Muscle of leg (tissue), 11 donors: ENCODE results near the gene PTCD3. TPM values are rescaled to one million over a fixed set of nuclear protein-coding genes. Genes with fewer than 3 reads are reported as not detected.

ENCODE experiments used
- DNase-seq: peaks from one replicate; pipeline ENCODE4 v3.0.0; 2013
- H3K27ac ChIP-seq: one replicate; pipeline ENCODE4 v1.5.1; 2013; ENCODE audit warnings: mild to moderate bottlenecking, low read length, control low read depth
- H3K27me3 ChIP-seq: one replicate; pipeline ENCODE4 v1.6.1; 2013; ENCODE audit warnings: low read length; ENCODE audit not compliant: control insufficient read depth, insufficient read depth
- H3K36me3 ChIP-seq: one replicate; pipeline ENCODE4 v1.6.1; 2013; ENCODE audit warnings: low read length; ENCODE audit not compliant: control insufficient read depth, insufficient read depth
- H3K4me1 ChIP-seq: one replicate; pipeline ENCODE4 v1.6.1; 2013; ENCODE audit warnings: low read length; ENCODE audit not compliant: control insufficient read depth, insufficient read depth
- H3K4me3 ChIP-seq: one replicate; pipeline ENCODE4 v1.5.1; 2013; ENCODE audit warnings: low read length, control low read depth
- H3K9me3 ChIP-seq: replicated peaks from 2 replicates; pipeline ENCODE4 v1.6.1; 2013; ENCODE audit warnings: low read depth, low read length; ENCODE audit not compliant: control insufficient read depth
- WGBS: methylation state at CpG from one replicate; pipeline ENCODE4 v1.1.5; 2013; ENCODE audit warnings: missing lambda C conversion rate; ENCODE audit not compliant: insufficient coverage; 5-methylcytosine and 5-hydroxymethylcytosine counted together
- polyA plus RNA-seq, 8 donors: library from polyadenylated mRNA; unstranded; fragments of 120-200 nt; gene quantifications; one replicate each; pipeline versions ENCODE4 v1.2.1 to v1.2.3, GENCODE V29; 2013; ENCODE audit warnings: inconsistent platforms in 1 of 8, low replicate concordance in 1 of 8; ENCODE audit not compliant: insufficient read length in 8 of 8, insufficient read depth in 1 of 8
- total RNA-seq: library from RNA; stranded (reverse); fragments of 120-200 nt; gene quantifications from one replicate; pipeline ENCODE4 v1.2.4, GENCODE V29; 2013

Gene PTCD3
- total and polyA plus RNA-seq, 9 donors, result 56.9 to 88.6 (median 66.8) TPM

GRCh38 chr2:86142436-86143257 is 36.6 kb downstream of the PTCD3 start:
- Histone ChIP-seq H3K27me3 (no peaks in the 10 kb centered on the region), H3K36me3 (peaks cover 69% of the 10 kb centered on the region), H3K4me3 (no peak overlapping the region), H3K27ac (no peak overlapping the region), H3K4me1 (no peaks in the 10 kb centered on the region), H3K9me3 (no peaks in the 10 kb centered on the region)
- no CpG with 5 or more reads among the region's 3 CpGs for WGBS
- DNase-seq, result no peak

- Histone ChIP-seq H3K36me3 (peaks cover 69% of the 10 kb centered on the region), H3K27me3 (no peaks in the 10 kb centered on the region), H3K27ac (no peak overlapping the region), H3K9me3 (no peaks in the 10 kb centered on the region), H3K4me3 (no peak overlapping the region), H3K4me1 (no peaks in the 10 kb centered on the region)
- peak; percentile 17 for DNase-seq
- WGBS, result 96% methylated on average over 3 of the region's 6 CpGs
These were observed 37.3 kb downstream of the PTCD3 start for GRCh38 chr2:86143307-86143706.

GRCh38 chr2:86143926-86144685 is 38.1 kb downstream of the PTCD3 start:
- WGBS, result 98% methylated on average over 8 of the region's 14 CpGs
- Histone ChIP-seq H3K27ac (no peak overlapping the region), H3K4me3 (no peak overlapping the region), H3K9me3 (no peaks in the 10 kb centered on the region), H3K27me3 (no peaks in the 10 kb centered on the region), H3K4me1 (no peaks in the 10 kb centered on the region), H3K36me3 (peaks cover 66% of the 10 kb centered on the region)
- DNase-seq, result no peak

- Histone ChIP-seq H3K36me3 (peaks cover 59% of the 10 kb centered on the region), H3K9me3 (no peaks in the 10 kb centered on the region)
These were observed 41.8 kb downstream of the PTCD3 start for GRCh38 chr2:86147793-86148192.

GRCh38 chr2:86150502-86150901 is 44.5 kb downstream of the PTCD3 start:
- Histone ChIP-seq H3K27ac (no peak overlapping the region), H3K4me1 (no peaks in the 10 kb centered on the region), H3K27me3 (no peaks in the 10 kb centered on the region), H3K36me3 (peaks cover 48% of the 10 kb centered on the region), H3K9me3 (no peaks in the 10 kb centered on the region), H3K4me3 (no peak overlapping the region)
- no peak for DNase-seq
- 75% methylated on average over 1 of the region's 2 CpGs for WGBS

More at GRCh38 chr2:86147793-86148192, 41.8 kb downstream of the PTCD3 start:
- WGBS, result 75% methylated on average over 2 of the region's 2 CpGs
- Histone ChIP-seq H3K27ac (no peak overlapping the region), H3K4me1 (no peaks in the 10 kb centered on the region), H3K27me3 (no peaks in the 10 kb centered on the region), H3K4me3 (no peak overlapping the region)
- DNase-seq, result no peak

GRCh38 chr2:86157009-86157556 is 51.0 kb downstream of the PTCD3 start:
- H3K27me3 ChIP-seq, result no peaks in the 10 kb centered on the region
- DNase-seq, result no peak
- no peak overlapping the region for H3K4me3 ChIP-seq
- H3K36me3 ChIP-seq, result peaks cover 52% of the 10 kb centered on the region
- no peak overlapping the region for H3K27ac ChIP-seq
- H3K9me3 ChIP-seq, result no peaks in the 10 kb centered on the region
- 92% methylated on average over 2 of the region's 2 CpGs for WGBS
- no peaks in the 10 kb centered on the region for H3K4me1 ChIP-seq

- no peaks in the 10 kb centered on the region for H3K4me1 ChIP-seq
- H3K4me3 ChIP-seq, result no peak overlapping the region
- H3K27me3 ChIP-seq, result no peaks in the 10 kb centered on the region
- peaks cover 58% of the 10 kb centered on the region for H3K36me3 ChIP-seq
- H3K9me3 ChIP-seq, result no peaks in the 10 kb centered on the region
- H3K27ac ChIP-seq, result no peak overlapping the region
- no peak for DNase-seq
- WGBS, result no CpG with 5 or more reads among the region's 4 CpGs
These were observed 52.3 kb downstream of the PTCD3 start for GRCh38 chr2:86158286-86158685.

GRCh38 chr2:86160156-86160952 is 54.3 kb downstream of the PTCD3 start:
- WGBS, result 100% methylated on average over 2 of the region's 6 CpGs
- no peaks in the 10 kb centered on the region for H3K9me3 ChIP-seq
- H3K27me3 ChIP-seq, result no peaks in the 10 kb centered on the region
- no peak for DNase-seq
- H3K36me3 ChIP-seq, result peaks cover 59% of the 10 kb centered on the region
- H3K27ac ChIP-seq, result no peak overlapping the region
- no peaks in the 10 kb centered on the region for H3K4me1 ChIP-seq
- H3K4me3 ChIP-seq, result no peak overlapping the region

GRCh38 chr2:86170449-86170848 is 64.4 kb downstream of the PTCD3 start:
- Histone ChIP-seq H3K27me3 (no peaks in the 10 kb centered on the region), H3K27ac (no peak overlapping the region), H3K4me3 (no peak overlapping the region), H3K36me3 (peaks cover 28% of the 10 kb centered on the region), H3K9me3 (no peaks in the 10 kb centered on the region), H3K4me1 (no peaks in the 10 kb centered on the region)
- no peak for DNase-seq
- WGBS, result no CpG with 5 or more reads among the region's 4 CpGs
